CD8-positive, alpha-beta memory T cell (primary cell): Measurements from ENCODE around the gene EPGN. TPM values are rescaled to one million over a fixed set of nuclear protein-coding genes. Genes with fewer than 3 reads are reported as not detected.

Experiments used
- CTCF ChIA-PET: fragments of 350-600 bp; sonication (Branson Sonifier 250); formaldehyde crosslinking; loops from one replicate; lab custom pipeline; 2021; ENCODE audit warnings: antibody characterized with exemption; lab: Charles Lee
- POLR2A ChIA-PET: fragments of 350-600 bp; sonication (Branson Sonifier 250); formaldehyde crosslinking; loops from one replicate; lab custom pipeline; 2021; ENCODE audit warnings: antibody characterized with exemption; lab: Charles Lee
- DNase-seq, 5 donors: peaks; one replicate each; pipeline versions ENCODE4 v3.0.0 to v3.0.0-alpha.2; 2020 to 2022; ENCODE audit warnings: mixed read lengths in 1 of 5
- H3K27ac ChIP-seq: one replicate; pipeline ENCODE4 v1.7.0; 2013; ENCODE audit warnings: low read depth, mild to moderate bottlenecking, low read length, moderate library complexity
- H3K27me3 ChIP-seq: 2 replicates; pipeline ENCODE4 v1.7.0; 2013; ENCODE audit warnings: low read length, mild to moderate bottlenecking; ENCODE audit not compliant: insufficient read depth, poor library complexity, severe bottlenecking
- H3K36me3 ChIP-seq: 2 replicates; pipeline ENCODE4 v1.7.0; 2013; ENCODE audit warnings: mild to moderate bottlenecking, low read length, moderate library complexity; ENCODE audit not compliant: insufficient read depth
- H3K4me1 ChIP-seq: 2 replicates; pipeline ENCODE4 v1.7.0; 2013; ENCODE audit warnings: mild to moderate bottlenecking, low read length, moderate library complexity; ENCODE audit not compliant: insufficient read depth
- H3K4me3 ChIP-seq: 2 replicates; pipeline ENCODE4 v1.7.0; 2013; ENCODE audit warnings: mild to moderate bottlenecking, low read length
- H3K9me3 ChIP-seq: 2 replicates; pipeline ENCODE4 v1.7.0; 2013; ENCODE audit warnings: mild to moderate bottlenecking, low read length
- H3K27ac Mint-ChIP-seq, 8 donors: one replicate each; pipeline ENCODE4 v1.8.0; 2020 to 2021; ENCODE audit warnings: mixed read lengths in 8 of 8, mild to moderate bottlenecking in 6 of 8, inconsistent platforms in 3 of 8, moderate library complexity in 3 of 8
- H3K27me3 Mint-ChIP-seq, 2 donors: one replicate each; pipeline ENCODE4 v1.8.0; 2020 to 2021; ENCODE audit warnings: mixed read lengths in 2 of 2, mild to moderate bottlenecking in 1 of 2, moderate library complexity in 1 of 2
- H3K36me3 Mint-ChIP-seq, 3 donors: one replicate each; pipeline ENCODE4 v1.8.0; 2020 to 2021; ENCODE audit warnings: mixed read lengths in 3 of 3, inconsistent platforms in 1 of 3, mild to moderate bottlenecking in 1 of 3
- H3K4me1 Mint-ChIP-seq, 3 donors: one replicate each; pipeline ENCODE4 v1.8.0; 2020 to 2021; ENCODE audit warnings: mixed read lengths in 3 of 3, inconsistent platforms in 1 of 3, mild to moderate bottlenecking in 1 of 3
- H3K4me3 Mint-ChIP-seq, 7 donors: one replicate each; pipeline ENCODE4 v1.8.0; 2020 to 2021; ENCODE audit warnings: mixed read lengths in 7 of 7, mild to moderate bottlenecking in 6 of 7, moderate library complexity in 4 of 7, inconsistent platforms in 2 of 7
- H3K9me3 Mint-ChIP-seq, 5 donors: one replicate each; pipeline ENCODE4 v1.8.0; 2020 to 2022; ENCODE audit warnings: mixed read lengths in 5 of 5, mild to moderate bottlenecking in 3 of 5, moderate library complexity in 2 of 5, inconsistent platforms in 1 of 5
- polyA plus RNA-seq: library from polyadenylated mRNA; unstranded; fragments of 300-500 nt; fragmentation: Illumina TruSeq; gene quantifications from one replicate; pipeline ENCODE4 v1.2.3, GENCODE V29; 2021
- total RNA-seq, 2 experiments: library from RNA; stranded (reverse); gene quantifications; one replicate each; pipeline ENCODE4 v1.2.3, GENCODE V29; 2021

Gene EPGN
- total and polyA plus RNA-seq, 3 experiments from 2014 or later: not detected

- Histone ChIP-seq H3K4me1 (no peaks in the 10 kb centered on the region), H3K36me3 (no peaks in the 10 kb centered on the region), H3K27me3 (no peaks in the 10 kb centered on the region), H3K27ac (no peak overlapping the region), H3K9me3 (no peaks in the 10 kb centered on the region), H3K4me3 (no peak overlapping the region)
- peaks cover 0 to 8% (median 4%) of the 10 kb centered on the region in 3 donors for H3K36me3 Mint-ChIP-seq
- no peak overlapping the region for H3K27ac Mint-ChIP-seq
- ChIA-PET CTCF (no interaction called here), POLR2A (no interaction called here)
- no peaks in the 10 kb centered on the region for H3K4me1 Mint-ChIP-seq
- H3K9me3 Mint-ChIP-seq: no peaks in the 10 kb centered on the region
- no peak for DNase-seq
- peaks cover 0 to 3% of the 10 kb centered on the region in 2 donors for H3K27me3 Mint-ChIP-seq
- H3K4me3 Mint-ChIP-seq: no peak overlapping the region
Measured at GRCh38 chr4:74278490-74278889, 29.8 kb upstream of the EPGN start.

- ChIA-PET POLR2A (no interaction called here), CTCF (no interaction called here)
- H3K4me3 Mint-ChIP-seq: no peak overlapping the region
- Histone ChIP-seq H3K27me3 (no peaks in the 10 kb centered on the region), H3K27ac (no peak overlapping the region), H3K4me3 (no peak overlapping the region), H3K9me3 (no peaks in the 10 kb centered on the region), H3K36me3 (no peaks in the 10 kb centered on the region), H3K4me1 (no peaks in the 10 kb centered on the region)
- no peaks in the 10 kb centered on the region for H3K27me3 Mint-ChIP-seq
- no peak overlapping the region for H3K27ac Mint-ChIP-seq
- H3K36me3 Mint-ChIP-seq: peaks cover 0 to 17% (median 7%) of the 10 kb centered on the region in 3 donors
- DNase-seq: no peak
- no peaks in the 10 kb centered on the region for H3K4me1 Mint-ChIP-seq
- no peaks in the 10 kb centered on the region for H3K9me3 Mint-ChIP-seq
Measured at GRCh38 chr4:74279716-74280115, 28.6 kb upstream of the EPGN start.

DNA sequence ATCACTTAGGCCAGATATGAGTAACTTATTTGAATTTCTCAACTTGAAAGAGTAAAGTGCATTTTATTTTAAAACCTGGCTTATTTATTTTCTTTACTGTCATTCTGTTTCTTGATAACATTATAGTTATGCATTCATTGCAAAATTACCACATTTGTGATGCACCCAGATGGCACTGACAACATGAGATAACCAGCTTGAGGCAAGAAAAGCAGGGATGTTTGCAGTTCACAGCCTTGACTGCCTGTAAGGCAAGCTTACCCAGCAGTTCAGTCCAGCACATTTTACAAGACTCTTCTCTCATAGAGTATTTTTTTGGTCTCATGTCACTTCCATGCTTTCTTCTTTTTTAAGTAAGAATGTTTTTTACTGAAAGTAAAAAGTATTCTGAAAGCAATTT is 25.3 kb upstream of the EPGN start:
- POLR2A ChIA-PET: no interaction called here
- H3K9me3 ChIP-seq: no peaks in the 10 kb centered on the region
- no peak overlapping the region for H3K27ac ChIP-seq
- no peak overlapping the region for H3K27ac Mint-ChIP-seq
- H3K27me3 Mint-ChIP-seq: no peaks in the 10 kb centered on the region
- CTCF ChIA-PET: no interaction called here
- H3K4me3 ChIP-seq: no peak overlapping the region
- H3K36me3 ChIP-seq: no peaks in the 10 kb centered on the region
- no peaks in the 10 kb centered on the region for H3K27me3 ChIP-seq
- peaks cover 0 to 17% (median 7%) of the 10 kb centered on the region in 3 donors for H3K36me3 Mint-ChIP-seq
- H3K4me3 Mint-ChIP-seq: no peak overlapping the region
- no peaks in the 10 kb centered on the region for H3K4me1 ChIP-seq
- no peaks in the 10 kb centered on the region for H3K4me1 Mint-ChIP-seq
- H3K9me3 Mint-ChIP-seq: no peaks in the 10 kb centered on the region
- DNase-seq: no peak

- CTCF ChIA-PET: no interaction called here
- POLR2A ChIA-PET: no interaction called here
- DNase-seq: no peak
- no peaks in the 10 kb centered on the region for H3K9me3 ChIP-seq
- no peaks in the 10 kb centered on the region for H3K27me3 Mint-ChIP-seq
- H3K36me3 Mint-ChIP-seq: peaks cover 0 to 17% (median 7%) of the 10 kb centered on the region in 3 donors
- no peaks in the 10 kb centered on the region for H3K4me1 Mint-ChIP-seq
- no peaks in the 10 kb centered on the region for H3K9me3 Mint-ChIP-seq
- no peak overlapping the region for H3K4me3 ChIP-seq
- H3K36me3 ChIP-seq: no peaks in the 10 kb centered on the region
- no peaks in the 10 kb centered on the region for H3K27me3 ChIP-seq
- no peak overlapping the region for H3K27ac ChIP-seq
- no peak overlapping the region for H3K4me3 Mint-ChIP-seq
- H3K27ac Mint-ChIP-seq: no peak overlapping the region
- H3K4me1 ChIP-seq: no peaks in the 10 kb centered on the region
Measured at GRCh38 chr4:74283614-74284013, 24.7 kb upstream of the EPGN start.

DNA sequence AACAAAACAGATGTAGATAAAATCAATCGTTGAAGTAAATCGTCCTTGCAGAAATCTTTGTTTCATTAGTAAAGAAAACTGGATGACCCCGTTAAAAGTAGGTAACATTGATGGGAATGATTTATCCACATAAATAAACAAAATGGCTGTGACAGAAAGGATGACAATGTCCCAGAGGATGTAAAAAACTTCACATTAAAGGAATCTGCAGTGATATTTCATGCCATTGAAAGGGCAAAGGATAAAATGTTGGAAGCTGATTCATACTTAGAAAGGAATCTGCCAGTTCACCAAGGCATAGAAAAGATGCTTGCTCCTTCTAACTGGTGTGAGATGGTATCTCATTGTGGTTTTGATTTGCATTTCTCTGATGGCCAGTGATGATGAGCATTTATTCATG is 24.2 kb upstream of the EPGN start:
- Histone ChIP-seq H3K9me3 (no peaks in the 10 kb centered on the region), H3K27ac (no peak overlapping the region), H3K4me3 (no peak overlapping the region), H3K27me3 (no peaks in the 10 kb centered on the region), H3K36me3 (no peaks in the 10 kb centered on the region), H3K4me1 (no peaks in the 10 kb centered on the region)
- H3K27me3 Mint-ChIP-seq: no peaks in the 10 kb centered on the region
- ChIA-PET CTCF (no interaction called here), POLR2A (no interaction called here)
- H3K4me1 Mint-ChIP-seq: no peaks in the 10 kb centered on the region
- DNase-seq: no peak
- H3K9me3 Mint-ChIP-seq: no peaks in the 10 kb centered on the region
- H3K27ac Mint-ChIP-seq: no peak overlapping the region
- H3K36me3 Mint-ChIP-seq: peaks cover 0 to 17% (median 7%) of the 10 kb centered on the region in 3 donors
- H3K4me3 Mint-ChIP-seq: no peak overlapping the region

DNA sequence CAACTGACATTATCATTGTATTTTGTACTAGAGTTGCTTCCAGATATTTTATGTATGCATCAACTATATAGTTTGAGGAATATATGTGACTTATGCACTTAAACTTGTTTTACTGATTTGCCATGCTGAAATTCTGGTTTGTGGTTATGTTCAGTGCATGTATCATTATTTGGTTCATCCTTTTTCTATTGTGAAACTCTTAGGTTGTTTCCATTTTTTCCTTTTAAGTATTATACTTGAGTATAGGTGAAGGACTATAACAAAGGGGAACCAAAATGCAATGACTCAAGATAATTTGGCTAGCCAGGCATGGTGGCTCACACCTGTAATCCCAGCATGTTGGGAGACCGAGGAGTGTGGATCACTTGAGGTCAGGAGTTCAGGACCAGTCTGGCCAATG is 21.1 kb upstream of the EPGN start:
- CTCF ChIA-PET: no interaction called here
- H3K4me1 Mint-ChIP-seq: no peaks in the 10 kb centered on the region
- no peak for DNase-seq
- no peaks in the 10 kb centered on the region for H3K27me3 Mint-ChIP-seq
- H3K4me3 ChIP-seq: no peak overlapping the region
- H3K9me3 Mint-ChIP-seq: peaks cover 0 to 2% (median 0%) of the 10 kb centered on the region in 5 donors
- no peaks in the 10 kb centered on the region for H3K4me1 ChIP-seq
- H3K4me3 Mint-ChIP-seq: no peak overlapping the region
- no peaks in the 10 kb centered on the region for H3K36me3 ChIP-seq
- no peak overlapping the region for H3K27ac ChIP-seq
- H3K36me3 Mint-ChIP-seq: peaks cover 0 to 17% (median 7%) of the 10 kb centered on the region in 3 donors
- no peaks in the 10 kb centered on the region for H3K27me3 ChIP-seq
- POLR2A ChIA-PET: no interaction called here
- no peaks in the 10 kb centered on the region for H3K9me3 ChIP-seq
- no peak overlapping the region for H3K27ac Mint-ChIP-seq

DNA sequence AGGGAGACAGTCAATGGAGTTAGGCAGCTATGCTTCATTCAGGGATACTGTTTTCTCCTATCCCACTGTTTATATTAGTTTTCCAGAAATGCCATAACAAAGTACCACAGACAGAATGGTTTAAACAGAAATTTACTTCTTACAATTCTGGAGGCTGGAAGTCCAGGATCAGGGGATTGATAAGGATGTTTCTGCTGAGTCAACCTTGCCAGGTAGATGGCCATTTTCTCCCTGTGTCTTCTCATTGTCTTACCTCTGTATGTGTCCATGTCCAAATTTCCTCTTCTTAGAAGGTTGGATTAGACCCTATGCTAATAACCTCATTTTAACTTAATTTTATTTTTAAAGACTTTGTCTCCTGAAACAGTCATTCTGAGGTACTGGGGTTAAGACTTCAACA is 20.5 kb upstream of the EPGN start:
- CTCF ChIA-PET: no interaction called here
- no peaks in the 10 kb centered on the region for H3K27me3 Mint-ChIP-seq
- H3K4me3 Mint-ChIP-seq: no peak overlapping the region
- Histone ChIP-seq H3K36me3 (no peaks in the 10 kb centered on the region), H3K27ac (no peak overlapping the region), H3K4me3 (no peak overlapping the region), H3K4me1 (no peaks in the 10 kb centered on the region), H3K27me3 (no peaks in the 10 kb centered on the region), H3K9me3 (no peaks in the 10 kb centered on the region)
- DNase-seq: no peak
- no peaks in the 10 kb centered on the region for H3K4me1 Mint-ChIP-seq
- POLR2A ChIA-PET: no interaction called here
- peaks cover 0 to 5% (median 0%) of the 10 kb centered on the region in 5 donors for H3K9me3 Mint-ChIP-seq
- no peak overlapping the region for H3K27ac Mint-ChIP-seq
- H3K36me3 Mint-ChIP-seq: peaks cover 0 to 17% (median 7%) of the 10 kb centered on the region in 3 donors

- peaks cover 0 to 14% (median 0%) of the 10 kb centered on the region in 3 donors for H3K36me3 Mint-ChIP-seq
- no peaks in the 10 kb centered on the region for H3K36me3 ChIP-seq
- no peaks in the 10 kb centered on the region for H3K4me1 Mint-ChIP-seq
- H3K9me3 Mint-ChIP-seq: peaks cover 0 to 5% (median 0%) of the 10 kb centered on the region in 5 donors
- no peak overlapping the region for H3K27ac Mint-ChIP-seq
- H3K4me1 ChIP-seq: no peaks in the 10 kb centered on the region
- no peaks in the 10 kb centered on the region for H3K27me3 Mint-ChIP-seq
- H3K27me3 ChIP-seq: no peaks in the 10 kb centered on the region
- no peak for DNase-seq
- H3K27ac ChIP-seq: no peak overlapping the region
- H3K4me3 ChIP-seq: no peak overlapping the region
- POLR2A ChIA-PET: no interaction called here
- H3K9me3 ChIP-seq: no peaks in the 10 kb centered on the region
- CTCF ChIA-PET: no interaction called here
- no peak overlapping the region for H3K4me3 Mint-ChIP-seq
Measured at GRCh38 chr4:74291471-74291870, 16.8 kb upstream of the EPGN start.
